Measurements from ENCODE around the gene BTAF1. TPM values are rescaled to one million over a fixed set of nuclear protein-coding genes. Genes with fewer than 3 reads are reported as not detected.
A peak's percentile ranks its signal among the peaks of the same experiment; 100 is the strongest.

The BTAF1 gene
- total and polyA plus RNA-seq, 2 experiments from 2014 or later, result 30.4 to 55.7 TPM

- TF ChIP-seq NANOG (IDR thresholded peaks at IDR 0.05; ENCODE audit: borderline replicate concordance), result no peak; the same call in 1 of the 2 replicates
- no peak for TF ChIP-seq ZNF331 (CRISPR knock-in tag; IDR thresholded peaks at IDR 0.05; ENCODE audit: low read depth)
- TF ChIP-seq REST (IDR thresholded peaks at IDR 0.05; ENCODE audit: unreplicated experiment), result peak; percentile 16
- no peak for TF ChIP-seq ZNF114 (CRISPR knock-in tag; IDR thresholded peaks at IDR 0.05)
Measured at GRCh38 chr10:91887272-91888076, 36.1 kb upstream of the BTAF1 start (continued).

GRCh38 chr10:91891125-91892001 is 32.2 kb upstream of the BTAF1 start:
- H3K9me3 Mint-ChIP-seq, result 0 out of 3 replicates have a peak, but pooled peaks cover 2% of the 10 kb centered on the region
- DNase-seq (ENCODE audit: low spot score) (no peak), ATAC-seq (no peak)
- Histone ChIP-seq H3K4me2 (no peak overlapping the region), H3K4me1 (ENCODE audit: insufficient read depth) (peaks cover 10% of the 10 kb centered on the region; the same call in 1 of the 2 replicates), H3K36me3 (ENCODE audit: insufficient read depth) (no peaks in the 10 kb centered on the region), H3K27ac (ENCODE audit: low read depth) (no peak overlapping the region), H4K20me1 (replicated peaks; ENCODE audit: insufficient read depth) (no peaks in the 10 kb centered on the region), H3F3A (replicated peaks; ENCODE audit: low read depth) (no peaks in the 10 kb centered on the region), H3K27me3 (ENCODE audit: insufficient read depth) (no peaks in the 10 kb centered on the region), H3K9me2 (ENCODE audit: insufficient read depth) (peaks cover 10% of the 10 kb centered on the region; the same call in 1 of the 2 replicates), H2AFZ (peak overlapping the region; percentile 56), H3K79me2 (replicated peaks; ENCODE audit: insufficient read depth) (no peaks in the 10 kb centered on the region), H3K4me3 (no peak overlapping the region)
- peak overlapping the region; percentile 47 for H3K27ac Mint-ChIP-seq
- no peaks in the 10 kb centered on the region for H3K36me3 Mint-ChIP-seq (ENCODE audit: low read depth)
- H3K4me1 Mint-ChIP-seq, result peaks cover 24% of the 10 kb centered on the region
- H3K4me3 Mint-ChIP-seq, result no peak overlapping the region
- H3K27me3 Mint-ChIP-seq (ENCODE audit: insufficient read depth, low read depth, poor library complexity), result peaks cover 4% of the 10 kb centered on the region
- TF ChIP-seq EZH2phosphoT487 (IDR thresholded peaks at IDR 0.05; ENCODE audit: unreplicated experiment), result no peak
- TF ChIP-seq ZNF462 (CRISPR knock-in tag; IDR thresholded peaks at IDR 0.05), result no peak
- no peak for TF ChIP-seq EZH2 (IDR thresholded peaks at IDR 0.05; ENCODE audit: low read depth, unreplicated experiment)
- TF ChIP-seq ETS1 (IDR thresholded peaks at IDR 0.05), result no peak
- no peak for TF ChIP-seq CTCF (conservative IDR thresholded peaks at IDR 0.05; ENCODE audit: low read depth in 2 of 2)

All from GM23338 (cell line).